Measurements from ENCODE around the gene FAM227B.

- TF ChIP-seq CTCF (optimal IDR thresholded peaks at IDR 0.05 in 1 of 3, IDR thresholded peaks at IDR 0.05 in 1 of 3, conservative IDR thresholded peaks at IDR 0.05 in 1 of 3; ENCODE audit: extremely low read depth in 1 of 3, insufficient read depth in 2 of 3, low read length in 3 of 3) (no peak), EZH2 (IDR thresholded peaks at IDR 0.05; ENCODE audit: low read length) (no peak)
These were observed 152.7 kb downstream of the FAM227B start for GRCh38 chr15:49467746-49468480.
